ENCODE results near the gene CCZ1. TPM values are rescaled to one million over a fixed set of nuclear protein-coding genes. Genes with fewer than 3 reads are reported as not detected.
"Not testable (repeated sequence)": the region's sequence is repeated elsewhere in the genome, so short reads cannot be mapped to it uniquely, and the experiment has no call there.

Gene CCZ1
- total and polyA plus RNA-seq, 2 of the 8 experiments (the other 6 are each of a cell fraction or from before 2014, with no cell fraction given), result 56.3 to 150 TPM

DNA sequence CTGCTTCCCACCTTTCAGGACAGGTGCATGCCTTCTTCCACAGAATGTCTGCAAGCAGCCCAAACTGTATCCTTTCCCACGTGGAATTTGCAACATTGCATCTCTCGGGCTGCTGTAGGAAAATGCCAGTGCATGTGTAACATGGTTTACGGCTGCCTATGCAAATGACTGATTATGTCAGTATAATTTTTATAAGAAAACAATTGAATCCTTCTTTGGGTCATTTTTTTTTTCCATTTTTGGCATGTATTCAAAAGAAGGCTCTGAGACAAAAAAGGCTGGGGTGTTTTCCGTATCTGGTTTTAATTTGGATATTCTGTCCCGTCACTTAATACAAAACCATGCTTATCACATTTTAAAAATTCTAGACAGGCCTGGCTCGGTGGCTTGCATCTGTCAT is 18.4 kb upstream of the CCZ1 start:
- H3K23me2 ChIP-seq (ENCODE audit: low read depth, low read length); H3K4me1 ChIP-seq (replicated peaks in 1 of 4; ENCODE audit: control insufficient read depth in 3 of 4, insufficient read depth in 4 of 4, low read length in 3 of 4); DNase-seq (ENCODE audit: low read depth in 1 of 2, low spot score in 2 of 2); H4K8ac ChIP-seq (ENCODE audit: extremely low read depth, insufficient read depth, low read length); POLR2A ChIA-PET (ENCODE audit: partially characterized antibody); H2AFZ ChIP-seq (ENCODE audit: low read length); H3K4me3 ChIP-seq (ENCODE audit: extremely low read depth in 1 of 4, insufficient read depth in 2 of 4, low read depth in 3 of 4, low read length in 4 of 4); H4K20me1 ChIP-seq (replicated peaks in 1 of 2; ENCODE audit: control insufficient read depth in 1 of 2, insufficient read depth in 2 of 2, low read length in 2 of 2); H3K4ac ChIP-seq (replicated peaks; ENCODE audit: insufficient read length, low read depth, low read length); H3K27me3 ChIP-seq (replicated peaks in 1 of 4; ENCODE audit: control insufficient read depth in 3 of 4, extremely low read depth in 1 of 4, insufficient read depth in 3 of 4, low read length in 3 of 4); H4K91ac ChIP-seq (replicated peaks; ENCODE audit: insufficient read length, low read length); H4K5ac ChIP-seq (ENCODE audit: insufficient read length, low read depth, low read length); H2BK5ac ChIP-seq (ENCODE audit: low read depth, low read length); H3K23ac ChIP-seq (ENCODE audit: insufficient read length); H3K79me1 ChIP-seq (ENCODE audit: low read depth, low read length); H2BK12ac ChIP-seq (ENCODE audit: low read depth, low read length); FAIRE-seq; H3K27ac ChIP-seq (ENCODE audit: low read depth, low read length); H3K4me2 ChIP-seq (ENCODE audit: insufficient read depth in 1 of 2, low read depth in 2 of 2, low read length in 2 of 2); CTCF ChIA-PET (ENCODE audit: partially characterized antibody); H3K9me3 ChIP-seq (ENCODE audit: insufficient read depth in 2 of 2, low read depth in 1 of 2, low read length in 1 of 2); H3K14ac ChIP-seq (ENCODE audit: insufficient read length); H3K36me3 ChIP-seq (ENCODE audit: control insufficient read depth in 2 of 4, insufficient read depth in 4 of 4, low read length in 3 of 4); H3K18ac ChIP-seq (ENCODE audit: extremely low read depth, low read length); H3K9ac ChIP-seq (replicated peaks in 1 of 4; ENCODE audit: extremely low read depth in 1 of 4, low read depth in 3 of 4, low read length in 3 of 4); H2BK120ac ChIP-seq (replicated peaks; ENCODE audit: low read depth, low read length); H2BK15ac ChIP-seq (ENCODE audit: low read length); H3K56ac ChIP-seq (replicated peaks; ENCODE audit: insufficient read length, low read depth, low read length); H2BK20ac ChIP-seq (ENCODE audit: low read length); H2AK5ac ChIP-seq (ENCODE audit: low read depth, low read length); H3K79me2 ChIP-seq (ENCODE audit: control insufficient read depth in 1 of 2, insufficient read depth in 2 of 2, low read length in 2 of 2): not testable (repeated sequence)
- WGBS, 2 experiments (ENCODE audit: extremely low coverage in 1 of 2, insufficient coverage in 1 of 2, insufficient read length in 1 of 2, insufficient replicate concordance in 2 of 2, low coverage in 1 of 2, low lambda C conversion rate in 2 of 2, missing lambda C conversion rate in 1 of 2), result 89% methylated on average over 6 of the region's 6 CpGs; no CpG with 5 or more reads in 1 of the 2 experiments

DNA sequence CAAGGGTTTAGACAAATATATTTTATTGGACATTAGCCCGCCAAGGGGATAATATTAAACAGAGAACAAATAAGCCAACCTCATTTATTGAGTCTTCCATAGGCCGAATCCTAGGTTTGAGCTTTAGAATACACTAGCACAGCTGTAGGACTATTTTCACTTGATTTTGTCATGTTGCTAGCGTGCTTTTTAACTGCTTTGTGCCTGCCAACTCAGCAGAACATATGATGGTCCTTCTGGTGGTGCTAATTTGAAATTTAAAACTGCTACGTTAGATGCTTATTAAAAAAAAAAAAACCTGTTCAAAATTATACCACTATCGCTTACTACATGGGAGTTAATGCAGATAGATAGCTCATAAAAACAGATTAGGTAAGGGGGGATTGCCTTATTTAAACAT is 14.1 kb upstream of the CCZ1 start:
- H3K23ac ChIP-seq (ENCODE audit: insufficient read length); DNase-seq (ENCODE audit: low read depth in 1 of 2, low spot score in 2 of 2); H3K36me3 ChIP-seq (ENCODE audit: control insufficient read depth in 2 of 4, insufficient read depth in 4 of 4, low read length in 3 of 4); H3K27ac ChIP-seq (ENCODE audit: low read depth, low read length); H4K91ac ChIP-seq (replicated peaks; ENCODE audit: insufficient read length, low read length); H3K4ac ChIP-seq (replicated peaks; ENCODE audit: insufficient read length, low read depth, low read length); H3K4me3 ChIP-seq (ENCODE audit: extremely low read depth in 1 of 4, insufficient read depth in 2 of 4, low read depth in 3 of 4, low read length in 4 of 4); H3K79me1 ChIP-seq (ENCODE audit: low read depth, low read length); H2BK12ac ChIP-seq (ENCODE audit: low read depth, low read length); H3K14ac ChIP-seq (ENCODE audit: insufficient read length); H4K5ac ChIP-seq (ENCODE audit: insufficient read length, low read depth, low read length); H2AK5ac ChIP-seq (ENCODE audit: low read depth, low read length); H2BK120ac ChIP-seq (replicated peaks; ENCODE audit: low read depth, low read length); H3K79me2 ChIP-seq (ENCODE audit: control insufficient read depth in 1 of 2, insufficient read depth in 2 of 2, low read length in 2 of 2); H3K18ac ChIP-seq (ENCODE audit: extremely low read depth, low read length); H3K4me1 ChIP-seq (replicated peaks in 1 of 4; ENCODE audit: control insufficient read depth in 3 of 4, insufficient read depth in 4 of 4, low read length in 3 of 4); H2BK5ac ChIP-seq (ENCODE audit: low read depth, low read length); H3K9me3 ChIP-seq (ENCODE audit: insufficient read depth in 2 of 2, low read depth in 1 of 2, low read length in 1 of 2); H4K20me1 ChIP-seq (replicated peaks in 1 of 2; ENCODE audit: control insufficient read depth in 1 of 2, insufficient read depth in 2 of 2, low read length in 2 of 2); H3K4me2 ChIP-seq (ENCODE audit: insufficient read depth in 1 of 2, low read depth in 2 of 2, low read length in 2 of 2); H4K8ac ChIP-seq (ENCODE audit: extremely low read depth, insufficient read depth, low read length); H3K56ac ChIP-seq (replicated peaks; ENCODE audit: insufficient read length, low read depth, low read length); FAIRE-seq; H2AFZ ChIP-seq (ENCODE audit: low read length); H3K9ac ChIP-seq (replicated peaks in 1 of 4; ENCODE audit: extremely low read depth in 1 of 4, low read depth in 3 of 4, low read length in 3 of 4); H3K23me2 ChIP-seq (ENCODE audit: low read depth, low read length); H2BK20ac ChIP-seq (ENCODE audit: low read length); H2BK15ac ChIP-seq (ENCODE audit: low read length); H3K27me3 ChIP-seq (replicated peaks in 1 of 4; ENCODE audit: control insufficient read depth in 3 of 4, extremely low read depth in 1 of 4, insufficient read depth in 3 of 4, low read length in 3 of 4); POLR2A ChIA-PET (ENCODE audit: partially characterized antibody): not testable (repeated sequence)
- CTCF ChIA-PET (ENCODE audit: partially characterized antibody), result interaction anchor here (0.7 kb wide), 1 partner anchor 8 kb away, joined by 5 read pairs; no protein-coding TSS in a partner anchor
- 90% methylated on average over 5 of the region's 5 CpGs; no CpG with 5 or more reads in 1 of the 2 experiments for WGBS, 2 experiments (ENCODE audit: extremely low coverage in 1 of 2, insufficient coverage in 1 of 2, insufficient read length in 1 of 2, insufficient replicate concordance in 2 of 2, low coverage in 1 of 2, low lambda C conversion rate in 2 of 2, missing lambda C conversion rate in 1 of 2)

Data from H1 (cell line).